SU-DHL-6 (cell line): ENCODE results near the gene ZFP14.

ENCODE experiments used
- CTCF ChIP-seq: fragments of 200-600 bp; sonication (generic); IDR thresholded peaks from one replicate; pipeline ENCODE4 v1.5.1; 2017; ENCODE audit warnings: antibody characterized with exemption, mild to moderate bottlenecking, low read length, moderate library complexity; ENCODE audit not compliant: insufficient read depth, poor library complexity, severe bottlenecking
- EZH2phosphoT487 ChIP-seq: fragments of 200-600 bp; sonication (generic), shearing (Covaris generic); conservative IDR thresholded peaks from 2 replicates; pipeline ENCODE4 v1.6.1; 2018; ENCODE audit warnings: mild to moderate bottlenecking, antibody characterized with exemption, low read length, moderate library complexity, mixed read lengths

- TF ChIP-seq CTCF (peak; percentile 18), EZH2phosphoT487 (no peak)
Observed at GRCh38 chr19:36378625-36379509, at the start of gene ZFP14.
